GM19239 (cell line): Measurements from ENCODE around the gene EVL.

Experiments
- DNase-seq: peaks from one replicate; pipeline ENCODE4 v3.0.0; 2011; ENCODE audit warnings: low spot score; ENCODE audit not compliant: insufficient read length
- FAIRE-seq: peaks from 2 replicates; lab custom pipeline; 2011; peaks lifted over from hg19 to GRCh38; lab: Jason Lieb, UNC

EVL gene

GRCh38 chr14:100121643-100122480 lies 56.6 kb downstream of the EVL start:
- DNase-seq: no peak
- no peak for FAIRE-seq

GRCh38 chr14:100122481-100123223 lies 57.4 kb downstream of the EVL start:
- FAIRE-seq (no peak), DNase-seq (no peak)

DNA sequence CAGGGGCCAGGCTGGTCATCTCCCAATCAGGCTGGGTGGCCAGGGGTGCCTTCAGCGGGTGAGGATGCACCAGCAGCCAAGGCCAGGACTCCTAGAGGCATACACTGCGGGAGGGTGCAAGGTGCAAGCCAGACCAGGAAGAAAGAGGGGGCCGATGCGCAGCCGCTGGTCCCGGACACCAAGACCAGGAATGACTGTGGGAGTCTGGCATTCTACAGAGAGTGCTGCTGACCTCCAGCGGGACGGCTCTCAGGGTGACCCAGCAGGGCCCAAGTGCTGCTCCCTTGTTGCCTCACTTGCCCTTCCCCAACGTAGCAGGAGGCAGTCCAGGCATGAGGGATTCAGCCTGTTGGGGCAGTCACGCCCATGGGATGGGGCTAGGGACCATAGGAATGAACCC lies 58.4 kb downstream of the EVL start:
- DNase-seq (no peak), FAIRE-seq (no peak)

- DNase-seq: no peak
- FAIRE-seq: no peak
Observed at GRCh38 chr14:100124551-100125088, 59.4 kb downstream of the EVL start.

- FAIRE-seq (no peak), DNase-seq (no peak)
Observed at GRCh38 chr14:100126401-100126800, 61.2 kb downstream of the EVL start.

GRCh38 chr14:100127853-100128455 lies 62.7 kb downstream of the EVL start:
- FAIRE-seq (no peak), DNase-seq (no peak)

- FAIRE-seq: no peak
- DNase-seq: no peak
Observed at GRCh38 chr14:100128688-100129087, 63.5 kb downstream of the EVL start.

GRCh38 chr14:100129161-100129589 lies 64.0 kb downstream of the EVL start:
- FAIRE-seq (no peak), DNase-seq (no peak)

DNA sequence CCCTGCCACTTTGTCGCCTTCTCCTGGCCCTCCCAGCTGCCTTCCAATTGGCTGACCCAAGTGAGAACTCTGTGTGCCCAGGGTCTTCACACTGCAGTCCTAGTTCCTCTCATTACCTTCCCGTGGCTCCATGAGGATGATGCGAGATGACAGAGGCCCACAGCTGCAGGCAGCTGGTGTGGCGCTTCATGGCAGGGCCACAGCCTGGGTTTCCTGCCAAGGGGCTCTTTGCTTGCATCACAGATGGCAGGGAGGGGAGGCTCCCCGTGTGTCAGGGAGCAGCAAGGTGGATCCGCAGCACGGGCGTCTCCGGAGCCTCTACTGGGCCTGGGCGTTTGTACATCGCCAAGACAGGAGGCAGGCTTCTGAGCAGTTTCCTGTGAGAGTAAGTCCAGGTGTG lies 65.3 kb downstream of the EVL start:
- no peak for FAIRE-seq

DNA sequence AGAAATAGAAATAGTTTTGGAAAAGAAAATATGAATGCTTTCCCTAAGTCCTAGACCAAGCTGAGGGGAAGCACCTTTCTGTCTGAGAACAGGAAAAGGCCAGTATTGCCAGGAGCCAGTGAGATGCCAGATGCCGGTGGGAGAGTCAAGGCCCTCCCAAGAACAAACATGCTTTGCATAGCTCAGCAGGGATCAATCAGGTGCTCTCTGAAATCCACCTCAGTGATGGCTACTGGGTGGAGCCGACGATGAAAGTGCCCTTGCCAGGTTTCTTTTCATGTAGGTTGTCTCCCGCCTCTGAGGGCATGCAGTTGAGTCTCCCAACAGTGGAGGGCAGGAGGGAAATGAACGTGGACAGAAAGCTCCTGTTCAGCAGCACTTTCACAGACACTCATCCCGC lies 66.0 kb downstream of the EVL start:
- DNase-seq (no peak), FAIRE-seq (no peak)

More for the DNA sequence above, 65.3 kb downstream of the EVL start:
- DNase-seq: no peak

GRCh38 chr14:100132161-100132902 lies 67.1 kb downstream of the EVL start:
- FAIRE-seq: no peak
- DNase-seq: no peak

DNA sequence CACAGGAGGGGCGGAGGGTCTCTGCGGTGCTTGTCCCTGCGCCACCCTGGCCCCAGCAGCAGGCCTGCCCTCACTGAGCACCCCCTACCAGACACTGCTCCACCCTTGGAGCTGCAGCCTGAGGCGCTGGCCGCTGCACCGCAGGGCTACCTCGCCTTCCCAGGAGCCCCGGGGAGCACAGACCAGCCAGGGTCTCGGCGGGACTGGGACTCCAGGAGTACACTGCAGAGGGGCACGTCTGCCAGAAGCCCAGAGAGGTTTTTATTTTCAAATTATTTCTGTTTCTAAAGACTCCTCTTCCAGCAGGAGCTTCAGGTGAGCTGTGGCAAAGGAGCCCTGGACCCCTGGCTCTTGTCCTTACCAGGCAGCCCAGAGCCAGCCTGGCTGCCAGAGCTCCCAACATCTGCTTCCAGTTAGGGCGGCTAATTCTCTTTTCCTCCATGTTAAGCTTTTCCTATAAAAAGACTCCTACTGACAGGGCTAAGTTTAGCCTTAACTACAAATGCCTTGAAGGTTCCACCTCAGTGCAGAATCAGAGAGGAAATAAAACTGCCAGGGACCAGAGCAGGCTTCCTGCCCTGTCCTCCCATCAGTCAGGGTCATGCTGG lies 67.8 kb downstream of the EVL start:
- DNase-seq (no peak), FAIRE-seq (no peak)

GRCh38 chr14:100134586-100134985 lies 69.4 kb downstream of the EVL start:
- DNase-seq (no peak), FAIRE-seq (no peak)

DNA sequence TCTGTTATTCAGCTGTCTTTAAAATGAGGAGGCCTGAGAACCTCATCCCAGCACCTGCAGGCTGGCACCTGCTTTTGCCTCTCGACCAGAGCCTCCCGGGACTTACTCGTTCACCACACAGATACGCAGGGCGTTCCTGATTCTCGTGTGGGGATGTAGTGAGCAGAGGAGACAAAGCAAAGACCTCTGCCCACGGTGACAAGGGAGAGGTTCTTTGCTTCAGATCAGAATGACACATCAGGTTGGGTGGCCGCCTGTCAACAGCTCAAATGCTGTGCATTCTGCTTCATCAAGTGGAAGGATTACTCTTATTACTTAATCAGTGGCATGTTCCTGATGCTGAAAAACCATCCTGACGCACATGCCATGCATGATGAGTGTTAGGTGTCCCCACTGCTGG lies 69.9 kb downstream of the EVL start:
- FAIRE-seq (no peak), DNase-seq (no peak)

GRCh38 chr14:100135784-100136183 lies 70.6 kb downstream of the EVL start:
- DNase-seq (no peak), FAIRE-seq (no peak)

GRCh38 chr14:100137173-100137572 lies 72.0 kb downstream of the EVL start:
- no peak for FAIRE-seq
- no peak for DNase-seq

DNA sequence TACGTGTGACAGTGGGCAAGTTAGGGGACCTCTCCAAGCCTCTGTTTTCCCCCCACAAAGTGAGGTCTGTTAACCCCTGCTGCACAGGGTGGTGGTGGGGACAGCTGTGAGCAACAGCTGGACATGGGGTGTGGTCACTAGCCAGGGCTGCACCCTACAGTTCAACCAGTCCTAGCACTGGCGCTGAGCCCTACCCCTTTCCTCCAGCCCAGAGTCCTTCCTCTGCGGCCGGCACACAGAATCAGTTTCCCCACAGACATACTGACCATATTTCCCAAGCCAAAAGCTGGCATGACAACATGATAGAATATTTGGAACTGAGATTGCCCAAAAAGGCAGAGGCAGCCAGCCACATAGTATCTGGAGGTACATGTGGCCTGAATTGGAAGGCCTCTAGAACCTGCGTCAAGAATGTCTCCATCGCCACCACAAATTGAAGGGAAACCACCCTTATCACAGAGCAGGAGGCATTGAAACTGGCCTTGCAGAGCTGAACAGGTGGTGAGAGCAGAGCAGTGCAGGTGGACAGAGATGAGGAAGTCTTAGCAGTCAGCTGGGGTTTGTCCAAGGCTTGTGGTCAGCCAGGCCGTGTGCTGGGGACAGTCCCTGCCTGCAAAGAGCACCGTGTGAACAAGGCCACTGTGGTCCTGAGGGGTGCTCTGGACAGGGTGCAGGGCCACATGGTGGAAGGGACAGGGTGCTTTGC lies 73.0 kb downstream of the EVL start:
- DNase-seq (no peak), FAIRE-seq (peak; percentile 4)

- no peak for FAIRE-seq
- DNase-seq: no peak
Observed at GRCh38 chr14:100138955-100139354, 73.7 kb downstream of the EVL start.

GRCh38 chr14:100140452-100141078 lies 75.3 kb downstream of the EVL start:
- FAIRE-seq (no peak), DNase-seq (no peak)
